IPS-15b (cell line): ENCODE data around the gene PITPNM3.

ENCODE experiments used
- H3K27me3 ChIP-seq: one replicate; pipeline ENCODE4 v1.6.1; 2013; ENCODE audit warnings: low read length; ENCODE audit not compliant: control insufficient read depth, insufficient read depth
- H3K36me3 ChIP-seq: one replicate; pipeline ENCODE4 v1.6.1; 2013; ENCODE audit warnings: low read length; ENCODE audit not compliant: control insufficient read depth, insufficient read depth
- H3K4me1 ChIP-seq: one replicate; pipeline ENCODE4 v1.6.1; 2013; ENCODE audit warnings: mild to moderate bottlenecking, low read length; ENCODE audit not compliant: control insufficient read depth, insufficient read depth
- H3K4me3 ChIP-seq: one replicate; pipeline ENCODE4 v1.5.1; 2013; ENCODE audit warnings: low read depth, low read length
- H3K9ac ChIP-seq: one replicate; pipeline ENCODE4 v1.6.1; 2013; ENCODE audit warnings: low read depth, mild to moderate bottlenecking, low read length
- H3K9me3 ChIP-seq: one replicate; pipeline ENCODE4 v1.6.1; 2013; ENCODE audit warnings: mild to moderate bottlenecking, low read length; ENCODE audit not compliant: control insufficient read depth, insufficient read depth

The PITPNM3 gene

GRCh38 chr17:6408276-6408675 is 148.1 kb downstream of the PITPNM3 start:
- Histone ChIP-seq H3K4me1 (no peaks in the 10 kb centered on the region), H3K9ac (no peak overlapping the region), H3K27me3 (no peaks in the 10 kb centered on the region)

GRCh38 chr17:6402258-6402657 is 154.1 kb downstream of the PITPNM3 start:
- Histone ChIP-seq H3K9me3 (no peaks in the 10 kb centered on the region), H3K36me3 (no peaks in the 10 kb centered on the region), H3K4me3 (no peak overlapping the region), H3K27me3 (no peaks in the 10 kb centered on the region), H3K9ac (no peak overlapping the region), H3K4me1 (no peaks in the 10 kb centered on the region)

More at GRCh38 chr17:6408276-6408675, 148.1 kb downstream of the PITPNM3 start:
- Histone ChIP-seq H3K9me3 (no peaks in the 10 kb centered on the region), H3K4me3 (no peak overlapping the region), H3K36me3 (no peaks in the 10 kb centered on the region)
